Keratinocyte (primary cell): Measurements from ENCODE around the gene POFUT2.

ENCODE experiments used
- CTCF ChIP-seq, 3 experiments: IDR thresholded peaks in 1 of 3; conservative IDR thresholded peaks in 1 of 3; optimal IDR thresholded peaks in 1 of 3; 2 replicates in 2 of 3; 3 replicates in 1 of 3; pipeline versions ENCODE3 to v1.5.1; 2011; ENCODE audit warnings: low read length in 3 of 3, mild to moderate bottlenecking in 3 of 3, moderate library complexity in 2 of 3, control low read depth in 1 of 3, inconsistent platforms in 1 of 3; ENCODE audit not compliant: insufficient read depth in 2 of 3; ENCODE audit errors: extremely low read depth in 1 of 3
- EZH2 ChIP-seq: IDR thresholded peaks from one replicate; pipeline ENCODE4 v1.6.1; 2012; ENCODE audit warnings: inconsistent platforms, mild to moderate bottlenecking, low read length, moderate library complexity

GRCh38 chr21:45222001-45222400 lies 65.7 kb downstream of the POFUT2 start:
- TF ChIP-seq CTCF (optimal IDR thresholded peaks at IDR 0.05 in 1 of 3, IDR thresholded peaks at IDR 0.05 in 1 of 3, conservative IDR thresholded peaks at IDR 0.05 in 1 of 3; ENCODE audit: extremely low read depth in 1 of 3, insufficient read depth in 2 of 3, low read length in 3 of 3) (no peak), EZH2 (no peak)
